GOT3 (cell line): ENCODE measurements around the gene EGFR.
"Not testable (repeated sequence)": the region's sequence is repeated elsewhere in the genome, so short reads cannot be mapped to it uniquely, and the experiment has no call there.

Source experiments
- DNase-seq: peaks from one replicate; lab custom pipeline; 2025; ENCODE audit warnings: mixed read lengths; lab: John Stamatoyannopoulos, UW

EGFR gene

GRCh38 chr7:55013851-55014250 lies 5.0 kb upstream of the EGFR start:
- DNase-seq = no peak

GRCh38 chr7:55016061-55016745 lies 2.6 kb upstream of the EGFR start:
- no peak for DNase-seq

DNA sequence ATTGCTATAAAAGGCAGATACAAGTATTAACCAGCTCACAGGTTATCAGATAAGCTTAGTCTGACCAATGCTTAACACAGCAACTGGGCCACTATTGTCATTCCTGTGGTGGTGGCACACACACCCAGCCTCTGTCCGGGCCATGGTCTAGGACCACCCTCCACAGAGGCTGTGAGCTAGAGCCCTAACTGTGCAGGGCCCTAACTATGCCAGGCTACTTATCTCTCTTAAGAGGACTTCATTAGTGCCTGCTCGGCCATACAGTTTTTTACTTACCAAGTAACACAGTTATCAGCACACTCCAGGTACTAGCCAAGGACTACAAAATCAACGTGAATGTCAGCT lies 2.1 kb upstream of the EGFR start:
- no peak for DNase-seq

GRCh38 chr7:55017841-55018240 lies 976 bp upstream of the EGFR start:
- no peak for DNase-seq

DNA sequence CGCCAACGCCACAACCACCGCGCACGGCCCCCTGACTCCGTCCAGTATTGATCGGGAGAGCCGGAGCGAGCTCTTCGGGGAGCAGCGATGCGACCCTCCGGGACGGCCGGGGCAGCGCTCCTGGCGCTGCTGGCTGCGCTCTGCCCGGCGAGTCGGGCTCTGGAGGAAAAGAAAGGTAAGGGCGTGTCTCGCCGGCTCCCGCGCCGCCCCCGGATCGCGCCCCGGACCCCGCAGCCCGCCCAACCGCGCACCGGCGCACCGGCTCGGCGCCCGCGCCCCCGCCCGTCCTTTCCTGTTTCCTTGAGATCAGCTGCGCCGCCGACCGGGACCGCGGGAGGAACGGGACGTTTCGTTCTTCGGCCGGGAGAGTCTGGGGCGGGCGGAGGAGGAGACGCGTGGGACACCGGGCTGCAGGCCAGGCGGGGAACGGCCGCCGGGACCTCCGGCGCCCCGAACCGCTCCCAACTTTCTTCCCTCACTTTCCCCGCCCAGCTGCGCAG lies 424 bp downstream of the EGFR start:
- DNase-seq = no peak

DNA sequence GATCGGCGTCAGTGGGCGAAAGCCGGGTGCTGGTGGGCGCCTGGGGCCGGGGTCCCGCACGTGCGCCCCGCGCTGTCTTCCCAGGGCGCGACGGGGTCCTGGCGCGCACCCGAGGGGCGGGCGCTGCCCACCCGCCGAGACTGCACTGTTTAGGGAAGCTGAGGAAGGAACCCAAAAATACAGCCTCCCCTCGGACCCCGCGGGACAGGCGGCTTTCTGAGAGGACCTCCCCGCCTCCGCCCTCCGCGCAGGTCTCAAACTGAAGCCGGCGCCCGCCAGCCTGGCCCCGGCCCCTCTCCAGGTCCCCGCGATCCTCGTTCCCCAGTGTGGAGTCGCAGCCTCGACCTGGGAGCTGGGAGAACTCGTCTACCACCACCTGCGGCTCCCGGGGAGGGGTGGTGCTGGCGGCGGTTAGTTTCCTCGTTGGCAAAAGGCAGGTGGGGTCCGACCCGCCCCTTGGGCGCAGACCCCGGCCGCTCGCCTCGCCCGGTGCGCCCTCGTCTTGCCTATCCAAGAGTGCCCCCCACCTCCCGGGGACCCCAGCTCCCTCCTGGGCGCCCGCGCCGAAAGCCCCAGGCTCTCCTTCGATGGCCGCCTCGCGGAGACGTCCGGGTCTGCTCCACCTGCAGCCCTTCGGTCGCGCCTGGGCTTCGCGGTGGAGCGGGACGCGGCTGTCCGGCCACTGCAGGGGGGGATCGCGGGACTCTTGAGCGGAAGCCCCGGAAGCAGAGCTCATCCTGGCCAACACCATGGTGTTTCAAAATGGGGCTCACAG lies 1.1 kb downstream of the EGFR start:
- no peak for DNase-seq

- no peak for DNase-seq
Observed at GRCh38 chr7:55020466-55020871, 1.7 kb downstream of the EGFR start.

DNA sequence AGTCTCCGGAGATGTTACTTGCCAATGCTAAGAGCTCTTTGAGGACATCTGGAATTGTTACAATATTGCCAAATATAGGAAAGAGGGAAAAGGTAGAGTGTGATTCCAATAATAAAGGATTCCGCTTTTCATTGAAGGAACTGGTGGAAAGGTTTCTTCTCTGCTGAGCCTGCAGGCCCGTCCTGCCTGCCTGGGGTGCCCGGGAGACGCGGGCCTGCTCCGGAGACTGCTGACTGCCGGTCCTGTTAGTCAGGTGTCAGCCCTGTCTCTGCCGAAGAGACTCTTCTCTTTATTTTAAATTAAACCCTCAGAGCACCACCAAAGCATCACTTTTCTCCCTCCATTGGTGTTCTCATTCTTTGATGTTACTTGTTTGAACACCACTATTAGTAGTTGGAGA lies 2.2 kb downstream of the EGFR start:
- DNase-seq = no peak

DNA sequence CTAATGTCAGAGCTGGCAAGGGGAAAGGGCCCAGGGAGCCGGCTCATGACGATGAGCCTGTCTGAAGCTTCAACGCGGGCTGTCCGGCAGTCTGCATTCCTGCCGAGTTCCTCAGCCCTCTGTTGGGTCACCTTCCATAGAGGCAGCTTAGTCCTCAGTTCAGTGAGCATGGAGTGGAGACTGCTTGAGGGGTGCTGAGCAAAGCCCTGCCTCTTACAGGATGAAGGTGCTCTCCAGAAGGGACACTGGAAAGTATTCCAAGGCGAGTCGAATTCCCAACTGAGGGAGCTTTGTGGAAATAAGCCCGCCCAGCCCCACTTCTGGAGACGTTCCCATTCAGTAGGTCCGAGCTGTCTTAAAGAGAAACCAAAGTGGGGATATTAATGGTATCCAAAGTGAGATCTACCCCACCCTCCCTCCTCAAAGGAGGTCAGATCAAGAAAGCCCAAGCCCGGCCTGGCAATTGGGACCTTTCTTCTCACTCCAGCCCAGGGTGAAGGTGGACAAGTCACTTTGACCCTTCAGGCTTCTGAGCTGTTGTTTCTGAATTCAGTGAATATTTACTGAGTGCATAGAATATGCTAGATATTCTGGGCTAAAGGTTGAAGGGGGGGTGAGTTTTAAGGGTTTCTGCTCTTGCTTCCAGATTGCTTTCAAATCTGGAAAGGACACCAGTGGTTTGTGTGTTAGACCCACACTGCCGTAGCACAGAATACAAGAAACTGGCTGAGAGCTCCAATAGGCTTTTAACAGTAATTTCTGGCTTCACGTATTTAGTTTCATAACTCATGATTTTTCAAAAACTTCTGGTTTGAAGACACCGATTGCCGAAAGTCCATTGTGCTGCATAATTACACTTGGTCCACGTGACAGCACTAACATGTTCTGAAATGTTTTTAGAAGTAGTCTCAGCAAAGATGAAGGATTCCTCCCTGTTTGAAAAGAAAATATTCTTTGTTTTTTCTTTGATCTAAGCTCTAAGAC lies 3.5 kb downstream of the EGFR start:
- no peak for DNase-seq

GRCh38 chr7:55023841-55024505 lies 5.2 kb downstream of the EGFR start:
- no peak for DNase-seq

GRCh38 chr7:55024776-55025175 lies 6.0 kb downstream of the EGFR start:
- DNase-seq = no peak

- no peak for DNase-seq
Observed at GRCh38 chr7:55026086-55026790, 7.4 kb downstream of the EGFR start.

DNA sequence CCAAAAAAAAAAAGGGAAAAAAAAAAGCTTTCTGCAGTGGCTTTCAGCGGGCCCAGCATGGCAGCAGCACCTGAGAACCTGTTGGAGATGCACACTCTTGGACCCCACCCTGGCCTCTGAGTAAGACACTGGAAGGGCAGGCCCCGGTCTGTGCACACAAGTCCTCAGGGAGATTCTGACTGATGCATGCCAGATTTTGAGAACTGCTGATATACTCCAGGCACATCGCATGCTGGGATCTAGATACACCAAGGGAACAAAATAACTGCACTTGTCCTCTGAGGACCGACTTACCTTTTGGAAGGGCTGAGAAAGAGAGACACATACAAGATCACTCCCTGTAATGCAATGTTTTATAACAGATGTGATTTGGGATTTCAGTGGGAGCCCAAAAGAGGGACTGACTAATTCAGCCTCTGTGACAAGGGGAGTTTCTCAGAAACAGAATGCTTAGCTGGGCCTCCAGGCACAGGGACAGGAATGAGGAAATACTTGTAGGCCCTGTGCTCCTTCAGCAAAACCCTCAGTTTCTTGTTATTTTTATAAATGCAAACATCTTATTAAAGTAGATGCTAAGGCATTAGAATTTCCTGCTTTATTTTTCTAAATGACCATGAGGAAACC lies 8.2 kb downstream of the EGFR start:
- DNase-seq = no peak

DNA sequence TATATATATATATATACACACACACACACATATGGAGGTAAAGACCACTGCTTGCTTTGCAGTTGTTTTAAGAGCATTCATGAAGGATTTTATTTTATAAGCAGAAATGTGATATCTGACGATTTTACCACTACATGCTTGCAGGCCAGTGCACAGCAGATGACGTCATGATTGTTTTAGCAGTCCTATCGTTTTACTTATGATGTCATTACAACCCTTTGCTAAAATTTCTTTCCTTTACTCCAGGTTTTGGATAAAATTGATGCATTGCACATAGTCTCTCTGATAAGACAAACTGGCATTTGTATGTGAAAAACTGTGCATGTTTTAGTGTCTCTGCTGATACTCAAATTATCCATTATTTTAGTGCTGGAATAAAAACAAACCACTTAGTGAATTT lies 9.2 kb downstream of the EGFR start:
- no peak for DNase-seq

- no peak for DNase-seq
Observed at GRCh38 chr7:55030314-55030713, 11.5 kb downstream of the EGFR start.

GRCh38 chr7:55031075-55031474 lies 12.3 kb downstream of the EGFR start:
- no peak for DNase-seq

GRCh38 chr7:55032069-55032699 lies 13.4 kb downstream of the EGFR start:
- no peak for DNase-seq

DNA sequence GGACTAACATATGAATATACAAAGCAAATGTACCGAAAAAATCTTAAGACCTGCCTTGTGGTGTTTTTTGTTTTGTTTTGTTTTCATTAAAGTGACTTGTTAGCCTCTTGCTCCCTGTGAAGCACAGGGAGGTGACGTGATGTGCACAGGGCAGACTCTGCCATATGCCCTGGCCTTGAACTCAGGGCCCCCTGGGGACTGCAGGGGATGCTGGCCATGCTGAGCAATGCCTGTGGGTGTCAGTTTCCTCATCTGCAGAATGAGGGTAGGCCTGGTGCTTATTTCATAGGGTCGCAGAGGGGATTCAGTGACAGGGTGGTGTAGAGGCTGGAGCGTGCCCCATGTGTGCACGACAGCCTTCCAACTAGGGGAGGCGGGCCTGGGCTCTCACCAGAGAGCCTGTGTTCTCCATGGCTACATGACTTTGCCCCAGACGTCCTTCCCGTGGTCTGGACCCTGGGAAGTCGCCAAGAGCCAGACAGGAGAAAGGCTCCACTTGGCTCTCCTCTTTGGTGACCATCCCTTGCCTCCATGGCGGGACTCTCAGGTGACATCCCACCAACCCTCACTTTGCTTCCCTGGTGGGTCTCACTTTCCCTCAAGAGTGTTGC lies 14.5 kb downstream of the EGFR start:
- no peak for DNase-seq

- DNase-seq = no peak
Observed at GRCh38 chr7:55034776-55035175, 16.0 kb downstream of the EGFR start.

GRCh38 chr7:55035410-55035809 lies 16.6 kb downstream of the EGFR start:
- not testable (repeated sequence) for DNase-seq
